NCI-H774 (cell line): Measurements from ENCODE around the gene PLEKHA1.

Experiments used
- DNase-seq: peaks from one replicate; lab custom pipeline; 2025; lab: John Stamatoyannopoulos, UW

Gene PLEKHA1

GRCh38 chr10:122461729-122462532 lies 87.4 kb downstream of the PLEKHA1 start:
- no peak for DNase-seq

- no peak for DNase-seq
Observed at GRCh38 chr10:122462533-122463465, 88.3 kb downstream of the PLEKHA1 start.

- DNase-seq: no peak
Observed at GRCh38 chr10:122463466-122464249, 89.2 kb downstream of the PLEKHA1 start.

GRCh38 chr10:122464250-122464510 lies 89.7 kb downstream of the PLEKHA1 start:
- DNase-seq: no peak

- DNase-seq: no peak
Observed at GRCh38 chr10:122464586-122464985, 90.1 kb downstream of the PLEKHA1 start.

GRCh38 chr10:122465401-122466040 lies 91.0 kb downstream of the PLEKHA1 start:
- DNase-seq: no peak

- DNase-seq: no peak
Observed at GRCh38 chr10:122466951-122467381, 92.5 kb downstream of the PLEKHA1 start.

GRCh38 chr10:122467701-122468100 lies 93.2 kb downstream of the PLEKHA1 start:
- no peak for DNase-seq

- DNase-seq: no peak
Observed at GRCh38 chr10:122468307-122468925, 93.9 kb downstream of the PLEKHA1 start.

GRCh38 chr10:122468926-122469781 lies 94.6 kb downstream of the PLEKHA1 start:
- DNase-seq: no peak

- no peak for DNase-seq
Observed at GRCh38 chr10:122469848-122470247, 95.3 kb downstream of the PLEKHA1 start.

- DNase-seq: no peak
Observed at GRCh38 chr10:122471531-122472177, 97.1 kb downstream of the PLEKHA1 start.

GRCh38 chr10:122473116-122473515 lies 98.6 kb downstream of the PLEKHA1 start:
- DNase-seq: no peak

- no peak for DNase-seq
Observed at GRCh38 chr10:122474131-122474818, 99.8 kb downstream of the PLEKHA1 start.

- DNase-seq: no peak
Observed at GRCh38 chr10:122475100-122475499, 100.6 kb downstream of the PLEKHA1 start.

GRCh38 chr10:122475591-122476332 lies 101.3 kb downstream of the PLEKHA1 start:
- no peak for DNase-seq

- DNase-seq: no peak
Observed at GRCh38 chr10:122476333-122476695, 101.8 kb downstream of the PLEKHA1 start.

- DNase-seq: no peak
Observed at GRCh38 chr10:122477436-122477835, 102.9 kb downstream of the PLEKHA1 start.

GRCh38 chr10:122478971-122479370 lies 104.5 kb downstream of the PLEKHA1 start:
- DNase-seq: no peak
